OCI-LY7 (cell line): Measurements from ENCODE around the gene SPRYD7. TPM values are rescaled to one million over a fixed set of nuclear protein-coding genes. Genes with fewer than 3 reads are reported as not detected.
A peak's percentile ranks its signal among the peaks of the same experiment; 100 is the strongest.

Experiments
- BruUV-seq: library from RNA; stranded (reverse); fragments of 400-500 nt; replicated peaks from 2 replicates; lab custom pipeline; 2021; lab: Mats Ljungman, UMichigan
- CTCF ChIA-PET: fragments of 300-600 bp; sonication (Branson Sonifier 250); formaldehyde crosslinking; loops from one replicate; lab custom pipeline; 2022; ENCODE audit warnings: antibody characterized with exemption; ENCODE audit not compliant: unreplicated experiment; lab: Charles Lee
- POLR2A ChIA-PET: fragments of 300-600 bp; sonication (Branson Sonifier 250); formaldehyde crosslinking; loops from one replicate; lab custom pipeline; 2022; ENCODE audit warnings: antibody characterized with exemption; lab: Charles Lee
- DNase-seq: peaks from one replicate; pipeline ENCODE4 v3.0.0-alpha.2; 2015; ENCODE audit warnings: low spot score
- H2AFZ ChIP-seq: fragments of 200-600 bp; sonication (generic), shearing (Covaris generic); 2 replicates; pipeline ENCODE4 v1.6.1; 2014; ENCODE audit warnings: mild to moderate bottlenecking, antibody characterized with exemption, low read length, moderate library complexity
- H3K27ac ChIP-seq: fragments of 200-600 bp; sonication (generic); 2 replicates; pipeline ENCODE4 v1.5.1; 2014; ENCODE audit warnings: mixed run types, low read depth, mild to moderate bottlenecking, moderate library complexity, low read length, inconsistent platforms; ENCODE audit not compliant: poor library complexity, severe bottlenecking
- H3K36me3 ChIP-seq: fragments of 200-600 bp; sonication (generic); 2 replicates; pipeline ENCODE4 v1.6.1; 2014; ENCODE audit warnings: mild to moderate bottlenecking, antibody characterized with exemption, low read length, moderate library complexity, mixed read lengths; ENCODE audit not compliant: insufficient read depth
- H3K4me1 ChIP-seq: fragments of 200-600 bp; sonication (generic); 2 replicates; pipeline ENCODE4 v1.5.1; 2014; ENCODE audit warnings: mild to moderate bottlenecking, low read length; ENCODE audit not compliant: insufficient read depth, poor library complexity, severe bottlenecking
- H3K4me2 ChIP-seq: fragments of 200-600 bp; sonication (generic); 2 replicates; pipeline ENCODE4 v1.6.1; 2014; ENCODE audit warnings: mild to moderate bottlenecking, low read length
- H3K4me3 ChIP-seq: fragments of 200-600 bp; sonication (generic); 2 replicates; pipeline ENCODE4 v1.5.1; 2014; ENCODE audit warnings: mild to moderate bottlenecking, low read depth, low read length; ENCODE audit not compliant: poor library complexity, severe bottlenecking
- H3K79me2 ChIP-seq: fragments of 200-600 bp; sonication (generic); 2 replicates; pipeline ENCODE4 v1.6.1; 2016; ENCODE audit warnings: low read depth, mild to moderate bottlenecking, low read length, moderate library complexity, mixed read lengths; ENCODE audit not compliant: insufficient read depth
- H3K9me2 ChIP-seq: fragments of 200-600 bp; sonication (generic); 2 replicates; pipeline ENCODE4 v1.6.1; 2016; ENCODE audit warnings: mild to moderate bottlenecking, low read length, mixed read lengths; ENCODE audit not compliant: insufficient read depth
- H3K9me3 ChIP-seq: fragments of 200-600 bp; sonication (generic); 2 replicates; pipeline ENCODE4 v1.6.1; 2014; ENCODE audit warnings: mild to moderate bottlenecking, mixed run types, low read length, mixed read lengths
- H4K20me1 ChIP-seq: fragments of 200-600 bp; sonication (generic); 2 replicates; pipeline ENCODE4 v1.6.1; 2014; ENCODE audit warnings: mild to moderate bottlenecking, antibody characterized with exemption, low read length, moderate library complexity, mixed read lengths; ENCODE audit not compliant: insufficient read depth
- CTCF ChIP-seq: fragments of 200-600 bp; sonication (generic); conservative IDR thresholded peaks from 2 replicates; pipeline ENCODE4 v1.5.1; 2014; ENCODE audit warnings: mild to moderate bottlenecking, antibody characterized with exemption, low read length, moderate library complexity, mixed read lengths
- EZH2phosphoT487 ChIP-seq: fragments of 200-600 bp; sonication (generic); IDR thresholded peaks from 2 replicates; pipeline ENCODE4 v1.6.1; 2018; ENCODE audit warnings: low read depth, borderline replicate concordance, mild to moderate bottlenecking, mixed run types, antibody characterized with exemption, low read length, moderate library complexity, mixed read lengths
- intact Hi-C: fragments of 100-400 bp; cut with micrococcal nuclease; formaldehyde crosslinking; loops from one replicate; pipeline ENCODE4 v1.10.0; 2022; ENCODE audit not compliant: unreplicated experiment
- total RNA-seq, 2 experiments: library from RNA; depleted of rRNA in 1 of 2; stranded (reverse); fragments of >200 nt in 1 of 2; shearing (Covaris generic) in 1 of 2; gene quantifications; 2 replicates each; pipeline ENCODE4 v1.2.3, GENCODE V29; 2014 to 2022

The SPRYD7 gene
- total RNA-seq, 2 experiments from 2014 or later: 6.8 to 10.6 TPM

GRCh38 chr13:49976314-49977258, 40.4 kb upstream of the SPRYD7 start:
- Histone ChIP-seq H3K4me1 (peaks cover 8% of the 10 kb centered on the region), H3K36me3 (peaks cover 20% of the 10 kb centered on the region; the same call in 1 of the 2 replicates), H4K20me1 (no peaks in the 10 kb centered on the region), H3K27ac (no peak overlapping the region), H3K9me2 (no peaks in the 10 kb centered on the region), H3K9me3 (no peaks in the 10 kb centered on the region), H3K4me2 (no peak overlapping the region), H3K4me3 (no peak overlapping the region), H3K79me2 (no peaks in the 10 kb centered on the region), H2AFZ (peak overlapping the region; percentile 38; the same call in 1 of the 2 replicates)
- DNase-seq: peak; percentile 87
- POLR2A ChIA-PET: interaction anchor here (0.7 to 1.2 kb wide), 4 partner anchors 21 to 816 kb away, joined by 3 to 6 read pairs (median 4); partner anchors contain the start of gene TRIM13
- CTCF ChIA-PET: interaction anchor here (0.7 to 1.3 kb wide), 3 partner anchors 21 to 824 kb away, joined by 3 to 4 read pairs (median 3); no protein-coding TSS in a partner anchor
- BruUV-seq: no TSS peak
- intact Hi-C loops: loop anchor here (1.0 to 5.0 kb wide), 5 partner anchors 146 to 1094 kb away; no protein-coding TSS in a partner anchor
- TF ChIP-seq CTCF (peak; percentile 99), EZH2phosphoT487 (no peak)

- H3K36me3 ChIP-seq: peaks cover 20% of the 10 kb centered on the region; the same call in 1 of the 2 replicates
- H3K79me2 ChIP-seq: no peaks in the 10 kb centered on the region
- TF ChIP-seq CTCF (no peak), EZH2phosphoT487 (no peak)
- no peaks in the 10 kb centered on the region for H3K9me3 ChIP-seq
- H3K9me2 ChIP-seq: no peaks in the 10 kb centered on the region
- peaks cover 8% of the 10 kb centered on the region for H3K4me1 ChIP-seq
- no peak overlapping the region for H2AFZ ChIP-seq
- no TSS peak for BruUV-seq
- H4K20me1 ChIP-seq: no peaks in the 10 kb centered on the region
- H3K4me3 ChIP-seq: no peak overlapping the region
- ChIA-PET CTCF (interaction anchor here (0.7 kb wide), 1 partner anchor 825 kb away, joined by 3 read pairs; no protein-coding TSS in a partner anchor), POLR2A (interaction anchor here (0.8 to 1.2 kb wide), 2 partner anchors 13 to 21 kb away, joined by 3 to 6 read pairs; partner anchors contain the start of gene TRIM13)
- intact Hi-C loops: loop anchor here (1.0 to 5.0 kb wide), 5 partner anchors 146 to 1094 kb away; no protein-coding TSS in a partner anchor
- no peak for DNase-seq
- no peak overlapping the region for H3K27ac ChIP-seq
- no peak overlapping the region for H3K4me2 ChIP-seq
These were observed 39.7 kb upstream of the SPRYD7 start for GRCh38 chr13:49975826-49976225.
